Activated CD4-positive, CD25-positive, alpha-beta regulatory T cell (primary cell): ENCODE data around the gene APBA2.

Source experiments
- DNase-seq, 4 experiments: peaks; one replicate each; lab custom pipeline; 2025; lab: John Stamatoyannopoulos, UW

Gene APBA2

DNA sequence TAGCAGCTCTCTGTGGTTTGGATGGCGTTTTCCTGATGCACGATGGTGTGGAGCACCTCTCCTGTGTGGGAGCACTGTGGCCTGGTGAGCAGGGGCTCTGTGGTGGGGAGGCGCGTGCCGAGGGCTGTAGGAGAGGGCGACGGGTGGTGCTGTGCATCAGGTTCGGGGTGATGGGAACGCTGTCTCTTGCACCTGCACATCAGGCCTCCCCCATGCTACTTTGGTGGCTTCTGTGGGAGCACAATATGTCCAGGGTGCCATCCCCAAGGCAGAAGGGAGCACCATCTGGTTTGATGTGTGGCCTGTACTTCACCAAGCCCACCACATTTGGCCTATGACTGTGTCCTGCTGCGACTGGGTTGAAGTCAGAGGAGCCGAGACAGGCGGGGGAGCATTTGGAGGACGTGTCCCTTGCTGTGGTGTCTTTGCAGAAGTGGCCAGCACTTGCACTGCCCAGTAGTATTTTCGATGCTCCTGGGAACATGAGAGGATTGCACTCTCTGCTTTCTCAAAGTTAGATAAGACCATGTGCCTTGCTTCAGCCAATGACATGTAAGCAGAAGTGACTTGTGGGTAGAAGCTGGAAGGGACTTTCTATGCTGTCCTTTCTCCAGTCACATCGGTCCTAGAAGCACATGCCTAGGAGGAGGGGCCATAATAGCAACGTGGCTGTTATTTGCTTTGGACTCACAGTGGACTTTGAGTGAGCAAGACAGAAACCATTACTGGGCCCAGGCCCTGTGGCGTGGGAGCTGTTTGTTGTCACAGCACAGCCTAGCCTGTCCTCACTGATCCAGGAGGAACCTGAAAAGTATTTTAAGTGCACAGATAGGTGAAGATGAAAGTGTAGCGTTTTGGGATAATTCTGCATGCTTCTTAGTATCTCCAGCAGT lies 72.1 kb downstream of the APBA2 start:
- DNase-seq: no peak

DNA sequence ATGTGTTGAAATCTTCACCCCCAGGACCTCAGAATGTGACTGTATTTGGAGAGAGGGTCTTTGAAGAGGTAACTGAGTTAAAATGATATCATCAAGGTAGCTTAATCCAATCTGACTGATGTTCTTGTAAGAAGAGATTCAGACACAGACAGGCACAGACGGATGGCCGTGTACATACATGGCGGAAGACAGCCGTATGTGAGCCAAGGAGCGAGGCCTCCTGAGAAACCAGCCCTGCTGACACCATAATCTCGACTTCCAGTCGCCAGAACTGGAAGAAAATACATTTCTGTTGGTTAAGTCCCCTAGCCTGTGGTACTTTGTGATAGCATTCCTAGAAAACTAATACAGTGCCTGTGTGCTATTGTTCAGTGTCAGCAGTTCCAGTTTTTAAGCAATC lies 73.6 kb downstream of the APBA2 start:
- DNase-seq: no peak

DNA sequence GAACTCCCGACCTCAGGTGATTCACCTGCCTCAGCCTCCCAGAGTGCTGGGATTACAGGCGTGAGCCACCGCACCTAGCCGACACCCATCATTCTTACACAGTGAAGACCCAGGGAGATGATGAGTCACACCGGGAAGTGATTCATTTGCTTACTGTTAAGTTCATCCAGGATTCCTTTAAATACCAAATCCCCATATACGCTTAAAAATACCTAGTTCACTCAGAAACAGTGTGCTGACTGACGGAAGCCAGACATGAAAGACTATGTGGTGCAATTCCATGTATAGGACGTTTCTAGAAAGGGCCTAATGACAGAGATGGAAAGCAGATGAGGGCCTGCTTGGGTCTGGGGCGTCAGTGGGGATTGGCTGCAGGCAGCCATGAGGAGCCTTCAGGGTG lies 75.2 kb downstream of the APBA2 start:
- DNase-seq: no peak

DNA sequence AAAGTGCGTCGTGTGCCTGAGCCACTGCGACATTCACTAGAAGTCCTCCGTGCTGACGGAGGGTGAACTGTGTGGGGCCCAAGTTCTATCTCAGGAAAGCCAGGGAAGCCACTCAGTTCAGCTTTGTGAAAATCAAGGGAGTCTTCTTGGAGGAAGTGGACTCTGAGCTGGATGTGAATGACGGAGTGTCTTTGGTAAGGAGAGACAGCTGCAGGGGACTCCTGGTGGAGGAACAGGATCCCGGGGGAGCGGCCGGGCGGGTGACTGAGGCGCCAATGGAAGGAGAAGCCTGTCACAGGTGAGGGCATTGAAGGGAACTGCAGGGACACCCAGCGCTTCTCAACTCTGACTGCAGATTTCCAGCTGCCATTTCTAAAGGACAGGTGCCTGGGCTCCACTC lies 75.6 kb downstream of the APBA2 start:
- no peak for DNase-seq

DNA sequence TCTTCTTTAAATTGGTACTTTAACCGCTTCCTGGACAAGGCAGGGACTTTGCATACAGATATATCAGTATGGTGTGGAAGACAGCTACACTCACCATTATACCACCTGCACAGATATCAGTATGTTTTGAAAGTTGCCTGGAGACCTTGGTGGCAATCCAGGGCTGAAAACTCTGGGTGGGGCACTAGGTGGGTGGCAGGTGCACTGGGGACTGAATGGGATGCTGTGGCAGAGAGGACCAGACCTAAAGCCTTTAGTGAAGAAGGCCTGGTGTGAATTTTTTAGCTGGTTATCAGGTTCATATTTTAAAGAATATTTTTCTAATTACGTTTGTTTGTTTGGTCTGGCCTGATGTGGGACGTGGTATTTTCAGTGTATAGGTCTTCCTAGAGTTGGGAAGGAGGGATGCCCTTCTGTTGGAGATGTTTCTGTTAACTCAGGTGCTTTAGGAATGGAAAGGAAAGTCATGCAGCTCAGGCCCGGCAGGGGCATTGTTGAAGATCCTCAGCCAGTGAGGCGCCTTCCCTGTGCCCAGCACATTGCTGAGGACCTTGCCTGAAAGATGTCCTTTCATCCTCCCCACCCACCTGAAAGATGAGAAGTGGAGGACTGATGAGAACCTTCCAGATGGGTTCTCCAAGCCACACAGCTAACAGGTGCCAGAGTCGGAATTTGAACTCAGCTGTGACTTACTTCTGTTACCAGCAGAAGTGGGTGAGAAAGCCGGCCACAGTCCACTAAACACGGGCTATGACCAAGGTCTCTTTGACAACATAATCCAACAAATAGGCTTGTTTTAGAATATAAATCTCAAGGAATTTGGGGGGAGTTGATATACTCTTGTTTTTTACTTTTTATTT lies 77.3 kb downstream of the APBA2 start:
- DNase-seq: no peak

DNA sequence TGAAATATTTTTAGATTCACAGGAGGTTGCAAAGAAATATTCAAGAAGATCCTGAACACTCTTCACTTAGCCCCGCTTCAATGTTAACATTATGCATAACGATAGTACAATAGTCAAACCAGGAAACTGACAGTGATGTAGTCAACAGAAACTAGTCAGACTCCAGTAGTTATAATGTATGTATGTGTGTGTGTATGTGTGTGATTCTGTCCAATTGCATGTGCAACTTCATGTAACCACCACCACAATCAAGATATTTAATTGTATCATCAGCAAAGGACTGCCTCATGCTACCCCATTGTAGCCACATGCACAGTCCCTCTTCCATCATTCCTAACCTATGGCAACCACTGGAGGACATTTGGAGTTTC lies 77.9 kb downstream of the APBA2 start:
- no peak for DNase-seq

DNA sequence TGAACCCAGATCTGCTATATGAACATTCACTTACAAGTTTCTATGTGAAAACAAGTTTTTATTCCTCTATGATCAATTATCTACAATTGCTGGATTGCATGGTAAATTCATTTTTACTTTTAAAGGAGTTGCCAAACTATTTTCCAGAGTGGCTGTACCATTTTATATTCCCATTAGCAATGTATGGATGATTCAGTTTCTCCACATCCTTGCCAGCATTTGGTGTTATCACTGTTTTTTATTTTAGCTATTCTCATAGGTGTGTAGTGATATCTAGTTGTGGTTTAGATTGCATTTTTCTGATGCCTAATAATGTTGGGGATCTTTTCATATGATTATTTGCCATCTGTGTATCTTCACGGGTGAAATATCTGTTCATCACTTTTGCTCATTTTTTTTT lies 78.3 kb downstream of the APBA2 start:
- DNase-seq: no peak

DNA sequence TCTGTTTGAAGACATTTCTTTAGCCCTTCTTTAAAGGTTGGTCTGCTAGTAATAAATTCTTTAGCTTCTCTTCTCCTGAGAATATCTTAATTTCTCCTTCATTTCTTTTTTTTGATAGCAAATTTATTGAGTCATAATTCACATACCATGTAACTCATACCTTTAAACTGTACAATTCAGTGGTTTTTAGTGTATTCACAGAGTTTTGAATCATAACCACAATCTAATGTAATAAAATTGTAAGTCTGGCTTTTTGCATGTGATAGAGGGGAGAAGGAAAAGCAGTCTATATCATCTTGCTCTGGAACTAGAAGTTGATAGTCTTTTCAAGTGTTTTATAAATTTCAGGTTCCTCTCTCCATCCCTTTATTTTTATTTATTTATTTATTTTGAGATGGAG lies 81.3 kb downstream of the APBA2 start:
- no peak for DNase-seq

DNA sequence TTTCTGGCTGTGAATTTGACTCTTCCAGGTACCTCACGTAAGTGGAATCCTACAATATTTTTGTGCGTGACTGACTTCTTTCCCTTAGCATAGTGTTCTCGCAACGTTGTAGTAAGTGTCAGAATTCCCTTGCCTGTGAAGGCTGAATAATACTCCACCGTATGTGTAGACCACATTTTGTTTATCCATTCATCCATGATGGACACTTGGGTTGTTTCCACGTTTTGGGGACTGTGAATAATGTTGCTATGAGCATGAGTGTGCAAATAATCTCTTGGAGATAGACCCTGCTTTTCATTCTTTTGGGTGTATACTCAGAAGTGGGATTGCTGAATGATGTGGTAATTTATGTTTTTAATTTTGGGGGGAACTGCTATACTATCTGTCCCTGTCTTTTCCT lies 82.2 kb downstream of the APBA2 start:
- DNase-seq: no peak

DNA sequence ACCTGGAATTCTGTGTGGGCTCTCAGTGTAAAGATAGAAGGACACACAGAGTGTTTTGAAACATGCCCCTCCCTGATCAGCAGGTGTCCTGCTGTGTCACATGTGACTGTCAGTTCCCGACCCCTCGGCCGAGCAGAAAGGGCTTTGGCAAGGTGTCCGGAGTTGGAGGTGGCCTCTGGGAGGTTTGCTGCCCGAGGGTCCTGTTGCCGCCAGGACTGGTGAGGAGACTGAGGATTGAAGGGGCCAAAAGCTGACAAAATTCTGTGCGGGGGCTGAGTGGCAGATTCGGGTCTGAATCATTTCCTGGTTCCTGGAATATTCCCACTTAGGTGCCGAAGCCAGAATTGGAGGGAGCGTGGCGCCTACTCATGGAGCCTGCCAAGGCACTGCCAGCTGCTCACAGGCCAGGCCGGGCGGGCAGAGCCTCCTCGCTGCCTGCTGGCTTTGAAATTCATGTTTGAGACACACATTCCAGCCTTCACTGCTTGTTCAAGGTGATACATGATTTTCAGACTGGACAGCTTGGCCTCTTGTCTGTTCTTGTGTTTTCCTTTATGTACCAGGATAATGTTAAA lies 83.8 kb downstream of the APBA2 start:
- no peak for DNase-seq

DNA sequence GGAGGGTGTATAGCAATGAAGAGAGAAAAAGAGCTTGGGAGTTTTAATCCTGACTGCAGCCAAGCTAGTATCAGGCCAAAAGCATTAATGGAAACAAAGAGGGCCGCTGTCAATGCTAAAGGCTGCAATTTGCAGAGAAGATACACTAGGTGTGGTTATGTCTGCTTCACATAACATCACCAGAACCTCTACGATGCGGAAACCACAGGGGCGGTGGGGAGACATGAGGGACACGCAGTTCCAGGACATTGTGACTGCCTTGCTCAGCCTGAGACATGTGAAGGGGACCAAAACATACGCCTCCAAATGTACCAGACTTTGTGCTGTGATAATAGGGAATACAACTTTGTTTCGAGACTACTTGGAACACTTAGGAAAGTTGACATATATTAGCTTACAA lies 88.4 kb downstream of the APBA2 start:
- no peak for DNase-seq

DNA sequence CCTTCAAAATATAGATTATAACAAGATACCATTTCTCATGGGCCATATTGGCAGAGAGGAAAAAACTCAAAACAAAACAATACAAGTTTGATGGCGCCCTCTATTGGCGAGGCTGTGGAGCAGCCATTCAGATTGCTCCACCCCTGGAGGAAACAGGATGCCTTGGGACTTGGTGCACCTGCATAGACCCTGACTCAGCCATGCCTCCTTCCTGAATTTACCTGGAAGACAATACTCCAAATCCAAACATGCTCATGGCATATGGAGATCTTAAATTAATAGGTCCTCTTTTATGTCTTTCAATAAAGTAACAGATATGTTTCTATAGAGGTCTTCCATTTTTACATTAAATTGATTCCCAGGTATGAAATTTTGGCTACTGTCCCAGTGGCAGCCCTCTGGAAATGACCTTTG lies 90.0 kb downstream of the APBA2 start:
- peak in 3 of 4 experiments; percentile 24 to 37 (median 28) for DNase-seq

DNA sequence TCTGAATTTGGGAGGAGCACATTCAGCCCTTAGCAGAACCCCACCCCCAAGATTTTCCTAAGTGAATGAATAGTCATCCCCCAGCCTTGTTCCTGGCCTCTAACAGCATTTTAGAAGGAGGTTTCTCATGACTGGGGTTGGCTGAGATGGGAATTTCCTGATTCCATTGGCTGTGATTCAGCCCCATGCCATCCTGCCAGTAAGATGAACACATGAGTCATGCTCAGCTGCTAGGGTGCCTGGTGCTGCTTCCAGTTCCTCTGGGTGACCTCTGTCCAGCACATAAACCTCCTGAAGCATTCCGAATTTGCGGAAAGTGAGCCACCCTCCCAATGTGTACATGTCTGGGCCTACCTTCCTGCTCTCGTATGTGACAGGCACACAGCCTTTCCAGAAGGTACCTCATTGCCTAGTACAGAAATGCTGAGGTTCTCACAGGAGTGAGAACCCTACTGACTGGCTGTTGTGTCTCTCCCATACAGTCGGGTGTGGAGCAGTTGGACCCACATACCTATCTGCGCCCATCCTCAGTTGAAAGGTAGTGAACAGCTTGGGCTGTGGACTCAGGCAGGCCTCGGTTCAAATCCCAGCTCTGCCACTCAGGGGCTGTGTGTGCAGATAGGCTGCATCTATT lies 91.7 kb downstream of the APBA2 start:
- no peak for DNase-seq

DNA sequence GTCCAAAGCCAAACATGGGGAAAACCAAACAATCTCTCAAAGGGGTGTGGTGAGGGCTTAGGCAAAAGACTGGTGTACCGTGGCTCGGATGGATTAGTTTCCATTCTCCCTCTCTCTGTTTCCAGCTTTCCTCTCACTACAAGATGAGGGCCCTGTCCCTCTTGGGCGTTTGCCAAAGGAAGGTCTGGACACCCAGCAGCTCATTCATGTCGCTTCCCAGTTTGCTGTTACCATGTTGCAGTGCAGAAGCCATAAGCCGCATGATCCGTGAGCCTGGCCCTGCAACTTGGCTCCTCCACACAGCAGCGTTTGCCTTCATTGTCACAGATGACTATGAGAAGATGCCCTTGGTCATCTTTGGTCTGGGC lies 92.2 kb downstream of the APBA2 start:
- DNase-seq: no peak

DNA sequence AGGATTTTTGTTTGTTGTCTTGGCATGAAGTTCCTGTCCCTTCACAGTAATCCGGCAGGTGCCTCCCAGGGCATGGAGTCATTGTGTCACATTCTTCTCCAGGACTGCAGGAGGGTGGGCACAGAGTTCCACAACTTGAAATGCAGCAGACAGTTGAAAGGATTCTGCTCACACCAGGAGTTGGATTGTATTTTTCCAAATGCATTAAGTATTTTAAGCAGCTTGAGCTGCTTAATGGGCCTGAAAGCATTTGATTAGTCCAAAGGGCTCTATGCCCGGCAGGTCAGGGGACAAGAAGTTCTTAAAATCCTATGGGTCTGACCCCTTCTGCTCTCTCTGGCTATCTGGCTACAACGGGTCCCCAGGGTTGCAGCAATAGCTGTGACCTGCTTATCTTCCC lies 92.9 kb downstream of the APBA2 start:
- no peak for DNase-seq

DNA sequence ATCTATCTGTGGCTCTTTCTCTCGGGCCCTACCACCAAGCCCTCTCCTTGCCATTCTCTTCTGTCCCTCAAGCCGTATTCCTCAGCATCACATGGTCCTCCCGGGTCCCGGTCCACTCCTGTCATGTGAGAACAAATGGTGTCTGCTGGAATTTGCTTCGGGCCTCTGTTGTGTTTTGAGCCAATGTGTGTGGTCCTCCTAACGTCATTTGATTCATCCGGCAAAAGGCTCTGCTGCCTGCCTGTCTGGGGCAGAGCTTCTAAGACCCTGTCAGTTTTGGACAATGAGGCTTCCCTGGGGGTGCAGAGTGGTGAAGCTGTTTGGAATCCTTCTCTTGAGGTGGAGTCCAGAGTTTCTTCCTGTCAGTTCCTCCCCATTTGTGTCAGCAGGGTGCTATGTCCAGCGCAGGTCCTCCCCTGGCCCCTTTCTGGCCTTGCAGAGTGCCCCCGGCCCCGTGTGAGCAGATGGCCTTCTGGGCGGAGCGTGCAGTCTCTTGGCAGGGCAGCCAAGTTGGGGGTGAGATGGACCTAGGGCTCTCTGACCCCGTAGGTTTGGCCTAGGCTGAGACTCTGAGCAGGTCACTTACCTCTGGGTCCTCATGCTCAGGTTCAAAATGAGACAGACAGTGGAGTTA lies 93.6 kb downstream of the APBA2 start:
- DNase-seq: no peak

DNA sequence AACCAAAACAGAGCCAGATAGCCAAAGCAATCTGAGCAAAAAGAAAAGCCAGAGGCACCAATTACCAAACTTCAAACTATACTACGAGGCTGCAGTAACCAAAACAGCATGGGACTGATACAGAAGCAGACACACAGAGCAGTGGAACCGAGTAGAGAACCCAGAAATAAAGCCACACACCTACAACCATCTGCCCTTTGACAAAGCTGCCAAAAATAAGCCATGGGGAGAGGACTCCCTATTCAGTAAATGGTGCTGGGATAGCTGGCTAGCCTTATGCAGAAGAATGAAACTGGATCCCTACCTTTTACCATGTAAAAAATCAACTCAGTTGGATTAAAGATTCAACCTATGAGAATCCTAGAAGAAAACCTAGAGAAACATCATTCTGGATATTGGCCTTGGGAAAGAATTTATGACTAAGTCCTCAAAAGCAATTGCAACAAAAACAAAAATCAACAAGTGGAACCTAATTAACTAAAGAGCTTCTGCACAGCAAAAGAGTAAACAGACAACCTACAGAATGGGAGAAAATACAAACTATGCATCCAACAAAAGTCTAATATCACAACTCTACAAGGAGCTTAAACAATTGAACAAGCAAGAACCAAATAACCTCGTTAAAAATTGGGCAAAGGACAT lies 95.1 kb downstream of the APBA2 start:
- no peak for DNase-seq

DNA sequence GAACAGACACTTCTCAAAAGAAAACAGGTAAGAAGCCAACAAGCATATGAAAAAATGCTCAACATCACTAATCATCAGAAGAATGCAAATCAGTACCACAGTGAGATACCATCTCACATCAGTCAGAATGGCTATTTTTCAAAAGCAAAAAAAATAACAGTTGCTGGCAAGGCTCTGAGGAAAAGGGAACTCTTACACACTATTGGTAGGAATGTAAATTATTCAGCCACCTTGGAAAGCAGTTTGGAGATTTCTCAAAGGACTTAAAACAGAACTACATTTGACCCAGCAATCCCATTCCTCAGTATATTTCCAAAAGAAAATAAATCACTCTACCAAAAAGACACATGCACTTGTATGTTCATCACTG lies 95.6 kb downstream of the APBA2 start:
- DNase-seq: no peak

DNA sequence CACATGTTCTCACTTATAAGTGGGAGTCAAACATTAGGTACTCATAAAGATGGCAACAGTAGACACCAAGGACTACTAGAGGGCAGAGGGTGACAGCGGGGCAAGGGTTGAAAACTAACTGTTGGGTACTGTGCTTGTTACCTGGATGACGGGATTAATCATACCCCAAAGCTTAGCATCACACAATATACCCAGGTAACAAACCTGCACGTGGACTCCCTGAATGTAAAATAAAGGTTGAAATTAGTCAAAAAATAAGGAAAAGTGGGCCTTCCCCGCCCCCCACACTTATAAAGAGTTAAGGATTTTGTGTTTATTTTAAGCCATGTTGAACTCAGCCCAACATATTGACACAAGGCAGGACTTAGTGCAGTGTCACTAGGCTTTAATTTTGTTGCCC lies 96.1 kb downstream of the APBA2 start:
- no peak for DNase-seq

DNA sequence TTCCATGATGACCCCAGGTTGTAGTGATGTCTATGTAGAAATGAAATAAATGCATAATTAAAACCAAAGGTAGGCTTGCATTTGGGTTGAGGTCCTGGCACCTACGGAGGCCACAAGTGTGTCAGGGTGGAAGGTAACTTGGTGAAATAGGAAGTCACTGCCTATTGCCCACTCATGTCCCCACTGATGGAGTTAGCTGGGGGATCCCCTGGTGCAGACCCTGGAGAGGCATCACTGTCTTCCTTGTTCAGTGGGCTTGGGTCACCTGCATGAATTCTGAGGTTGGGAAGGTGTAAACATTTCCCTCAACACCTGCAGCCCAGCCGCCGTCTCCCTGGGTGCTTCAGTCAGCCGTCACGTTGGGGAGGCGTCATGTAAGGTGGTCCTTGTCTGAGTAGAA lies 97.1 kb downstream of the APBA2 start:
- no peak for DNase-seq

DNA sequence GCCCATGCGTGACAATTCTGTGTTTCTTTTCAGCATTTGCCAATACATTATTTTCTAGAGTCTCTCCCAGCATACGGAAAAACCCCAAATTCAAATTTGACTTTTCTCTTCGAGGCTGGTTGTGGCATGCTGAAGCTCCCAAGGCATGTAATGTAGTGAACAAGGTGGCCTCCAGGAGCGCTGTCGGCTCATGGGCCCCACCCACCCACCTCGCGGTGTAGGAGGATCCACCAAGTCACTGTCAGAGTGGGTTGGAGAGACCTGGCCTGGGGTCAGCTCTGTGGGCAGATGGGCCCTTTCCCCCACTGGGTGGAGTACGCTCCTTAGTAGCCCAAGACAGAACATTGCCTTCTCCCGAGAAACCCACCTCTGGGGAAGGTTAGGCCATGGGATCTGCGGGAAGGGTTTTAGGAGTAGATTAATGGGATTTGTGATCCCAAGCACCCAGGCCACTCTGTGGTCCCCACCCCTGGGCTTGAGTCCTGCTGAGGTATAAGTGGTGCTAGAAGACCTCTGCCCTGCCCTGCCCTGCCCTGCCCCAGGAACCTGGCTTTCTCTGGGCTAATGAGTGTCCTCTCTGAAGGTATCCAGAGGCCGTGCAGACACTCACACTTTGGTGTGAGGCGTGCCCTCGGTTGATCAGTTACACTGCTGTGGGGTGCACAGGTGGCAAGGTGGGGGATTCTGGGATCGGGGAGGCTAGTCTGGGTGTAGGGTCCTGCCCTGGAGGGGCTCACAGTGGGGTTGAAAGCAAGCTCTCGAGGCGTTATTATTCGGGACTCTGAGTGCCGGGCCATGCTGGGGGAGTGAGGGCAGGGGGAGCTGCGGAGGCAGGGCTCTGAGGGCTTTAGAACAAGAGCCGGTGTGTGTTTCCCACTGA lies 97.9 kb downstream of the APBA2 start:
- DNase-seq: no peak
